Astrocyte (in vitro differentiated cells and primary cell): Measurements from ENCODE around the gene HAPLN2.

Experiments used
- CTCF ChIP-seq: IDR thresholded peaks from 2 replicates; pipeline ENCODE4 v1.5.1; 2011; ENCODE audit warnings: low read depth, mild to moderate bottlenecking, inconsistent platforms, low read length, moderate library complexity; ENCODE audit not compliant: insufficient read depth
- EZH2 ChIP-seq: IDR thresholded peaks from 2 replicates; pipeline ENCODE4 v1.6.1; 2012; ENCODE audit warnings: mild to moderate bottlenecking, low read length, inconsistent platforms; ENCODE audit not compliant: insufficient read depth

DNA sequence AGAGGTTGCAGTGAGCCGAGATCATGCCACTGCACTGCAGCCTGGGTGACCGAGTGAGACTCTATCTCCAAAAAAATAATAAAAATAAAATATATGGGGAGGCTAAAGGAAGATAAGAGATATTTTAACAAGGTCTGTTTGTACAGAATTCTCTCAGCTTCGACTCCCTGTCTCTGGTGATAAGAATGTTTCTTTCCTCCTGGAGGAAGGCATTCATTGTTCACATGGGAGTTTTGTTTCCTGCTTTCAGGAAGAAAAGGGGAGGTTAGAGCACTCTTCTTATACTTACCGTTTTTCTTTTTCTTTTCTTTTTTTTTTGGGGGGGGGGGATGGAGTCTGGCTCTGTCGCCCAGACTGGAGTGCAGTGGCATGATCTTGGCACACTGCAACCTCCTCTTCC lies 29.7 kb upstream of the HAPLN2 start:
- TF ChIP-seq CTCF (no peak), EZH2 (no peak)
